Stimulated activated CD4-positive, alpha-beta T cell treated with anti-CD3 and anti-CD28 coated beads, TNF-alpha, amount 100 ng/mL, for 24 hours (primary cell): ENCODE measurements around the gene PARD3.

Experiments used
- DNase-seq, 3 experiments: peaks; one replicate each; pipeline ENCODE4 v3.0.0-alpha.2; 2020; ENCODE audit warnings: low read depth in 3 of 3

Gene PARD3

GRCh38 chr10:34825414-34825813 lies 10.3 kb upstream of the PARD3 start:
- no peak for DNase-seq

- no peak for DNase-seq
Measured at GRCh38 chr10:34824870-34825269, 9.8 kb upstream of the PARD3 start.

- no peak for DNase-seq
Measured at GRCh38 chr10:34821587-34822585, 6.8 kb upstream of the PARD3 start.

- no peak for DNase-seq
Measured at GRCh38 chr10:34817586-34817985, 2.5 kb upstream of the PARD3 start.

GRCh38 chr10:34817054-34817453 lies 2.0 kb upstream of the PARD3 start:
- no peak for DNase-seq

- DNase-seq, result no peak
Measured at GRCh38 chr10:34816501-34817002, 1.5 kb upstream of the PARD3 start.

GRCh38 chr10:34816085-34816496 lies 995 bp upstream of the PARD3 start:
- DNase-seq, result no peak

GRCh38 chr10:34814913-34815184 lies 247 bp downstream of the PARD3 start:
- no peak for DNase-seq

GRCh38 chr10:34814223-34814912 lies 728 bp downstream of the PARD3 start:
- DNase-seq, result no peak

GRCh38 chr10:34813626-34814222 lies 1.4 kb downstream of the PARD3 start:
- no peak for DNase-seq

- DNase-seq, result no peak
Measured at GRCh38 chr10:34812771-34813170, 2.3 kb downstream of the PARD3 start.

- DNase-seq, result no peak
Measured at GRCh38 chr10:34811968-34812514, 3.1 kb downstream of the PARD3 start.

GRCh38 chr10:34811126-34811967 lies 3.7 kb downstream of the PARD3 start:
- DNase-seq, result no peak

GRCh38 chr10:34809796-34810195 lies 5.3 kb downstream of the PARD3 start:
- no peak for DNase-seq

- DNase-seq, result no peak
Measured at GRCh38 chr10:34808801-34809745, 6.0 kb downstream of the PARD3 start.

- DNase-seq, result no peak
Measured at GRCh38 chr10:34808336-34808735, 6.8 kb downstream of the PARD3 start.

- DNase-seq, result no peak
Measured at GRCh38 chr10:34804306-34804705, 10.8 kb downstream of the PARD3 start.

GRCh38 chr10:34802692-34803091 lies 12.4 kb downstream of the PARD3 start:
- DNase-seq, result no peak

- no peak for DNase-seq
Measured at GRCh38 chr10:34801097-34801733, 13.9 kb downstream of the PARD3 start.

GRCh38 chr10:34800624-34801023 lies 14.5 kb downstream of the PARD3 start:
- no peak for DNase-seq
